Activated CD8-positive, alpha-beta memory T cell treated with anti-CD3 and anti-CD28 coated beads, Interleukin-2, amount 10 ng/mL, durations not matched to agents 7 days and 5 days (primary cell): Measurements from ENCODE around the gene LONP2. TPM values are rescaled to one million over a fixed set of nuclear protein-coding genes. Genes with fewer than 3 reads are reported as not detected.
A peak's percentile ranks its signal among the peaks of the same experiment; 100 is the strongest.
"Not testable (repeated sequence)": the region's sequence is repeated elsewhere in the genome, so short reads cannot be mapped to it uniquely, and the experiment has no call there.

Experiments
- ATAC-seq: fragments of 150-1000 bp; cut with Tn5 transposase; one replicate; pipeline ENCODE4 v1.10.0; 2021; ENCODE audit warnings: moderate library complexity
- CTCF ChIA-PET: fragments of 350-600 bp; sonication (Branson Sonifier 250); formaldehyde crosslinking; loops from one replicate; lab custom pipeline; 2021; ENCODE audit warnings: antibody characterized with exemption; lab: Charles Lee
- DNase-seq: peaks from one replicate; pipeline ENCODE4 v3.0.0-alpha.2; 2020
- H3K27ac Mint-ChIP-seq: one replicate; pipeline ENCODE4 v1.8.0; 2021; ENCODE audit warnings: mild to moderate bottlenecking, mixed read lengths
- H3K27me3 Mint-ChIP-seq: one replicate; pipeline ENCODE4 v1.8.0; 2021; ENCODE audit warnings: mixed read lengths
- H3K36me3 Mint-ChIP-seq: one replicate; pipeline ENCODE4 v1.8.0; 2021; ENCODE audit warnings: mild to moderate bottlenecking, mixed read lengths
- H3K4me1 Mint-ChIP-seq: one replicate; pipeline ENCODE4 v1.8.0; 2021; ENCODE audit warnings: mixed read lengths
- H3K4me3 Mint-ChIP-seq: one replicate; pipeline ENCODE4 v1.8.0; 2021; ENCODE audit warnings: mild to moderate bottlenecking, moderate library complexity, mixed read lengths
- H3K9me3 Mint-ChIP-seq: one replicate; pipeline ENCODE4 v1.8.0; 2022; ENCODE audit warnings: low read depth, mixed read lengths
- total RNA-seq, 2 experiments: library from RNA; stranded (reverse); gene quantifications; one replicate each; pipeline ENCODE4 v1.2.3, GENCODE V29; 2021

The LONP2 gene
- total RNA-seq, 2 experiments from 2014 or later: 50.6 to 54.3 TPM

DNA sequence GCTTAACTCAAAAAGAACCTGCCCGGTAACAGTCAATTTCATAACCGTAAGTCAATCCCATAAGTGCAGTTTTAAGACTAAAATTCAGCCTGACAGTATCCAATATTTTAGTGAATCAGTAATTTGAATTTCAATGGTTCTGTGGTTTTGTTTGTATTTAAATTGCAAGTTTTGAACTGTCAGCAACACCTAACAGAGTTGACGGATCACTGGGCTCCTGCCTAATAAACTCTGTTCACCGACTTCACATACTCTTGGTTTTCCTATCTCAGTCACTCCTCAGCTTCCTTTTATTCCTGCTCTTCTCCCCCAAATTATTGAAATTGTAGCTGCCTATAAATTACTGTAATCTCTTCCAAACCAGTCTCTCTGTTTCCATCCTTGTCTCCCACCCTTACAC lies 128.6 kb downstream of the LONP2 start:
- Mint-ChIP-seq H3K36me3 (peaks cover 1% of the 10 kb centered on the region), H3K27ac (no peak overlapping the region), H3K27me3 (no peaks in the 10 kb centered on the region), H3K4me3 (no peak overlapping the region), H3K9me3 (no peaks in the 10 kb centered on the region), H3K4me1 (peaks cover 13% of the 10 kb centered on the region)
- DNase-seq (no peak), ATAC-seq (no peak)
- CTCF ChIA-PET: no interaction called here

DNA sequence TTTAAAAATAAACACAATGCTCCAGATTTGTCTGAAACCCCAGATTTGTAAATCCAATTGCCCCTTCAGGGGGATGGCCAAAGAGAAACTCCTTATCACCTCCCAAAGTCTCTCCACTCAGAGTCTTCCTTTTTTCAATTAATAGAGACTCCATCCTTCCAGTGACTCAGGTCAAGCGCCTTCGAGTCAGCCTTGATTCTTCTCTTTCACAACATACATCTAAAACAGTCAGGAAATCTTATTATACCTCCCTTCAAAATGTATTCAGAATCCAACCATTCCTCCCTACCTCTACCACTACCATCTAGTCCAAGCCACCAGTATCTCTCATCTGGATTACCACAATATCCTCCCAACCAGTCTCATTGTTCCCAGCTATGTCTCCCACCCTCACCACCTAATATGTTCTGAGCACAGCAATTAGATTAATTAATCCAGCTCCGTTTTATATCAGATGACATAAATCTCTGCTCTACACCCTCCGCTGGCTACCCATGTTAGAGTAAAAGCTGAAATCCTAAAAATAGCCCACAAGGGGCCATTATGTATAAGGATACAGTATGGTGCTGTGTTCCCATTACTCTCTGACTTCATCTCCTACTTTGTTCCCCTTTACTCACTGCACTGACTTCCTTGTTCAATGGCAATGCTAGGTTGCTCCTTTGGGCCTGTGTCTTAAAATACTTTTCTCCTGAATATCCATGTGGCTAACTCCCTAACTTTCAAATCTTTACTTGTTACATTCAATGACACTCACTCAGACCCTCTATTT lies 129.3 kb downstream of the LONP2 start:
- Mint-ChIP-seq H3K9me3 (no peaks in the 10 kb centered on the region), H3K36me3 (peaks cover 1% of the 10 kb centered on the region), H3K4me3 (no peak overlapping the region), H3K27ac (no peak overlapping the region), H3K4me1 (peaks cover 18% of the 10 kb centered on the region), H3K27me3 (no peaks in the 10 kb centered on the region)
- CTCF ChIA-PET: no interaction called here
- DNase-seq (no peak), ATAC-seq (no peak)

DNA sequence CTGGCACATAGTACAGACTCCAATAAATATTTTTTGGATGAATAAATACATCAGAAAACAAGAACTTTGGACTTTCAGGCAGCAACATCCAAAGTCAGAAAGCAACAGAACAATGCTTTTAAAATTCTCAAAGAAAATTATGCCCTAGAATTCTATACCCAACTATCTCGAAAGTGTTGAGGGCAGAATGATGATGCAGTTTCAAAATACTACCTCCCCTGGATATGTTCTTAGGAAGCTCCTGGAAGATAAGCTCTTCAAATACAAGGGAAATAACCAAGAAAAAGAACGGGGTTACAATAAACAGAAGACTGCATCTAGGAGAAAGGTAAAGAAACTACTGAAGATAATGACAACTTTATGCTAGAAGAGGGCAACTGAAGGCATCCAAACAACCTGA lies 130.2 kb downstream of the LONP2 start:
- CTCF ChIA-PET: no interaction called here
- DNase-seq (no peak), ATAC-seq (no peak)
- no peaks in the 10 kb centered on the region for H3K27me3 Mint-ChIP-seq
- peaks cover 25% of the 10 kb centered on the region for H3K4me1 Mint-ChIP-seq
- no peaks in the 10 kb centered on the region for H3K9me3 Mint-ChIP-seq
- no peak overlapping the region for H3K27ac Mint-ChIP-seq
- no peak overlapping the region for H3K4me3 Mint-ChIP-seq
- peaks cover 1% of the 10 kb centered on the region for H3K36me3 Mint-ChIP-seq

DNA sequence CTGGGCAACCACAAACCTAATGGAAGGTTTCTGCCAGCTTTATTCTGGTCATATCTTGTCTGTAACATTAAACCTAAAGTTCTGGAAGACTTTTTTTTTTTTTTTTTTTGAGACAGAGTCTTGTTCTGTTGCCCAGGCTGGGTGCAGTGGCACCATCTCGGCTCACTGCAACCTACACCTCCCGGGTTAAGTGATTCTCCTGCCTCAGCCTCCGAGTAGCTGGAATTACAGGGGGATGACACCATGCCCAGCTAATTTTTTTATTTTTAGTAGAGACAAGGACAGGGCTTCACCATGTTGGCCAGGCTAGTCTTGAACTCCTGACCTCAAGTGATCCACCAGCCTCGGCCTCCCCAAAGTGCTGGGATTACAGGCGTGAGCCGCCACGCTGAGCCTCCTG lies 133.2 kb downstream of the LONP2 start:
- not testable (repeated sequence) for DNase-seq, ATAC-seq, H3K9me3 Mint-ChIP-seq, H3K4me3 Mint-ChIP-seq, H3K27me3 Mint-ChIP-seq, H3K27ac Mint-ChIP-seq, H3K36me3 Mint-ChIP-seq
- CTCF ChIA-PET: interaction anchor here (0.6 to 3.2 kb wide), 5 partner anchors 8 to 246 kb away, joined by 3 to 19 read pairs (median 9); no protein-coding TSS in a partner anchor
- peaks cover 30% of the 10 kb centered on the region for H3K4me1 Mint-ChIP-seq

DNA sequence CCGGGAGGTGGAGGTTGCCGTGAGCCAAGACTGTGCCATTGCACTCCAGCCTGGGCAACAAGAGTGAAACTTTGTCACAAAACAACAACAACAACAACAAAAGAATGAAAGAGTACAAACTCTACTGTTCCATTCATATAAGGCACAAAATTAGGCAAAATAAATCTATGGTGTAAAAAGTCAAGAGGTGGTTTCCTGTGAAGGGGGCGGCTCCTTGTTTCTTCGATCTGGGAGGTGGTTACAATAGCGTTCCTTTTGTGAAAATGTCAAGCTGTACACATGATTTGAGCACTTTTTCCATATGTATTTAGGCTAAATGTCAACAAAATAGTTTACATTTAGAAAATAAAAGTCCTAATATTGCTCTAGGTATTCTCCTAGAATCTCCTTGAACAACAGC lies 134.2 kb downstream of the LONP2 start:
- H3K27me3 Mint-ChIP-seq: no peaks in the 10 kb centered on the region
- CTCF ChIA-PET: interaction anchor here (2.9 to 3.2 kb wide), 2 partner anchors 11 to 245 kb away, joined by 13 to 19 read pairs; no protein-coding TSS in a partner anchor
- H3K9me3 Mint-ChIP-seq: no peaks in the 10 kb centered on the region
- H3K4me1 Mint-ChIP-seq: peaks cover 34% of the 10 kb centered on the region
- ATAC-seq (no peak), DNase-seq (no peak)
- no peak overlapping the region for H3K4me3 Mint-ChIP-seq
- H3K27ac Mint-ChIP-seq: no peak overlapping the region
- peaks cover 3% of the 10 kb centered on the region for H3K36me3 Mint-ChIP-seq

DNA sequence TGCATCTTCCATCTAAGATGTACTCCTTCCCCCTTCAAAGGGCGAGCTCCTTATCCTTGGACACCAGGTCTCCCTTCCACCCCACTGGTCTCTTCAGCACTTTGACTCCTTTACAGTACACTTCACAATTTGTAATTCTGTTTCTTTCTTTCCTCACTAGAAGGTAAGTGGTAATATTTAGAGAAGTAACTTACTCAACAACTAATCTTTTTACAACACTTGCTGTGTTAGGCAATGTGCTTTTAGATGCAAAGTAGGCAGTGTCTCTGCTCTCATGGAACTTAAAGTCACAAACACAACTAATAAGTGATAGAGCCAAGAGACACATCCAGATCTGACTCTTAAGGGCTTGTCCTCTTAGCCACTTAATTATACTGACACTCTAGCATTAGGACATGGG lies 134.7 kb downstream of the LONP2 start:
- no peaks in the 10 kb centered on the region for H3K9me3 Mint-ChIP-seq
- DNase-seq (no peak), ATAC-seq (no peak)
- no peaks in the 10 kb centered on the region for H3K27me3 Mint-ChIP-seq
- H3K4me1 Mint-ChIP-seq: peaks cover 40% of the 10 kb centered on the region
- CTCF ChIA-PET: interaction anchor here (2.9 to 3.2 kb wide), 2 partner anchors 11 to 245 kb away, joined by 13 to 19 read pairs; no protein-coding TSS in a partner anchor
- H3K36me3 Mint-ChIP-seq: peaks cover 4% of the 10 kb centered on the region
- no peak overlapping the region for H3K27ac Mint-ChIP-seq
- no peak overlapping the region for H3K4me3 Mint-ChIP-seq

DNA sequence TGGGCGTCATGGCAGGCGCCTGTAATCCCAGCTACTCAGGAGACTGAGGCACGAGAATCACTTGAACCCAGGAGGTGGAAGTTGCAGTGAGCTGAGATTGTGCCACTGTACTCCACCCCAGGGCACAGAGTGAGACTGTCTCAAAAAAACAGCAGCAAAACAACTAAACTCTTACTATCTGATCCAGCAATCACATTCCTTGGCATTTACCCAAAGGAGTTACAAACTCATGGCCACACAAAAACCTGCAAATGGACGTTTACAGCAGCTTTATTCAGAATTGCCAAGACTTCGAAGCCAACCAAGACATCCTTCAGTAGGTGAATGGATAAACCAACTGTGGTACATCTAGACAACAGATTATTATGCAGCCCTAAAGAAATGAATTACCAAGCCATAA lies 137.1 kb downstream of the LONP2 start:
- Mint-ChIP-seq H3K4me1 (peaks cover 43% of the 10 kb centered on the region), H3K36me3 (peaks cover 4% of the 10 kb centered on the region), H3K27me3 (no peaks in the 10 kb centered on the region), H3K9me3 (no peaks in the 10 kb centered on the region), H3K27ac (no peak overlapping the region), H3K4me3 (no peak overlapping the region)
- ATAC-seq (no peak), DNase-seq (no peak)
- CTCF ChIA-PET: no interaction called here

DNA sequence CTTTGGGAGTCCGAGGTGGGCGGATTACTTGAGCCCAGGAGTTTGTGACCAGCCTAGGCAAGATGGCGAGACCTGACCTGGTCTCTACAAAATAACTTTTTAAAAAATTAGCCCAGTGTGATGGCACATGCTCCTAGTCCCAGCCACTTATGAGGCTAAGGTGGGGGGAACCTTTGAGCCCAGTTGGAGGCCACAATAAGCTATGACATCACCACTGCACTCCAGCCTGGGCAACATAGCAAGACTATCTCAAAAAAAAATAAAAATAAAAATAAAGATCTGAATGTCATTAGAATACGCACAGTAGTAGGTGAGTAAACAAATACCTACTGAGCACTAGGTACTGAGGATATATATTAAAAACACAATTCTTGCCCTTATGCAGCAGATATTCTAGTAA lies 138.0 kb downstream of the LONP2 start:
- H3K4me1 Mint-ChIP-seq: peaks cover 38% of the 10 kb centered on the region
- no peak overlapping the region for H3K4me3 Mint-ChIP-seq
- H3K27ac Mint-ChIP-seq: no peak overlapping the region
- CTCF ChIA-PET: interaction anchor here (1.1 kb wide), 1 partner anchor 241 kb away, joined by 3 read pairs; no protein-coding TSS in a partner anchor
- no peak for DNase-seq
- ATAC-seq: no peak
- no peaks in the 10 kb centered on the region for H3K27me3 Mint-ChIP-seq
- peaks cover 4% of the 10 kb centered on the region for H3K36me3 Mint-ChIP-seq
- H3K9me3 Mint-ChIP-seq: no peaks in the 10 kb centered on the region

DNA sequence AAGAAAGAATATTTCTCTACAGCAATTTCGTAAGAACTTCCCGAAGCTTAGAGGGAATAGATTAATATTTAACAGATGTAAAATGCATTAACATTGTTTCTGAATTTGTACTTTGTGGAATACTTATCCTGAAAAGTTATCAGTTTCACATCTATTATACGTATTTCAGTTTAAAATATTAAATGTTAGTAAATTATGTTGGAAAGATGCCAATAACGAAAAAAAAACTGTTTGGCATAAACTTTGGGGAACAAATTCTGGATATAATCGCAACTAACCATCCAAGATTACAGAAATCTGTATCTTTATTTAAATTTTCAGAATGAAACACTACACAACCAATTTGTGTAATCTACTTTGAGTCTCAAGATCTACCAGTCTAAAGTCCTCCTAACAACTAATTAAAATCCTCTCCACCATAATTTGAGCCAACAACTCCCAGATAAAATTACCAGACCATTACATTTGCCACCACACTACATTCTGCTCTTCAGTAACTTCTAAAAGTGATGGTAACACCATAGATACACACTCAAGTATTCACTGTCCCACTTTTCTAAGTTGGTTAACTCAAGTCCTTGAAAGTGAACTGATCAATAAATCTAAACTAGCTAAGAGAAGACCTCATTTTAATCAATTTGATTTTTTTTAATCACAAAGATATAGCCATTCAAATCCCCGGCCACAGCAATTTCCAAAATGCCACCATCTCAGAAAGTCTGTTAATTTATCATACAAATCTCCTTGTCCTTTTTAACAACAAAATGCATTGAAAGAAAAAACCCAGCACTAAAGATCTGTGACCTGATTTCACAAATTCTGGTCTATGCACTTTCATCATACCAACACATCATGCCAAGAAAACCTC lies 139.1 kb downstream of the LONP2 start:
- Mint-ChIP-seq H3K27me3 (no peaks in the 10 kb centered on the region), H3K36me3 (peaks cover 4% of the 10 kb centered on the region), H3K9me3 (no peaks in the 10 kb centered on the region), H3K4me3 (peak overlapping the region; percentile 85), H3K4me1 (peaks cover 35% of the 10 kb centered on the region), H3K27ac (peak overlapping the region; percentile 86)
- CTCF ChIA-PET: interaction anchor here (0.8 to 1.3 kb wide), 4 partner anchors 14 to 247 kb away, joined by 3 to 4 read pairs (median 3); no protein-coding TSS in a partner anchor
- no peak for ATAC-seq
- DNase-seq: no peak

DNA sequence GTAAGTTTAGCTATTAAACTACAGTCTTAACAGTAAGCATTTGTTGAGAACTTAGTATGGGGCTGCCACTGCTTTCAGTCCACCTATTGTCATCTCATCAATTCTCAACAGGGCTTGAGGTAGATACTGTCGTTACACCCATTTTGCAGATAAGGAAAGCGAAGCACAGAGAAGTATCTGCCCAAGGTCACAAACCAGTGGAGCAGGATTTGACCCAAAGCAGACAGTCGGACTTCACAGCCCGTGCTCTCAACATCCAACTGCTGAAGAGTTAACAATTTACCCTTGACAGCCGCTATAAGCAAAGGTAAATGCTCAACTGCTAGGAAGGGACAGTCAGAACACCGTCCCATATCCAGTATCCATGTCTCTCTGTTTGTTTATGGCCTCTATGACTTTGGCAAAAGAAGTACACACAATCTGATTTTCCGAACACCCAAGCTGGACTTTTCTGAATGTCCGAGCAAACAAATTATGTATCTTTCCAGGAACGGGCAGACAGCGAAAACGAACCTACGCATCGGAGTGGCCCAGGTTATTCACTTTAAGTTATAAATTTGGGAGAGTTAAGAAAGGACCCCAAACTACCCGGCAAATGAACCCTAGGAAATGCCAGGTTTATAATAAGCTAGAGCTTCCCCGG lies 139.9 kb downstream of the LONP2 start:
- CTCF ChIA-PET: interaction anchor here (0.8 to 3.7 kb wide), 5 partner anchors 14 to 247 kb away, joined by 3 to 16 read pairs (median 4); no protein-coding TSS in a partner anchor
- Mint-ChIP-seq H3K4me3 (peak overlapping the region; percentile 85), H3K9me3 (no peaks in the 10 kb centered on the region), H3K36me3 (peaks cover 4% of the 10 kb centered on the region), H3K4me1 (peaks cover 28% of the 10 kb centered on the region), H3K27me3 (no peaks in the 10 kb centered on the region), H3K27ac (peak overlapping the region; percentile 86)
- DNase-seq (no peak), ATAC-seq (no peak)

DNA sequence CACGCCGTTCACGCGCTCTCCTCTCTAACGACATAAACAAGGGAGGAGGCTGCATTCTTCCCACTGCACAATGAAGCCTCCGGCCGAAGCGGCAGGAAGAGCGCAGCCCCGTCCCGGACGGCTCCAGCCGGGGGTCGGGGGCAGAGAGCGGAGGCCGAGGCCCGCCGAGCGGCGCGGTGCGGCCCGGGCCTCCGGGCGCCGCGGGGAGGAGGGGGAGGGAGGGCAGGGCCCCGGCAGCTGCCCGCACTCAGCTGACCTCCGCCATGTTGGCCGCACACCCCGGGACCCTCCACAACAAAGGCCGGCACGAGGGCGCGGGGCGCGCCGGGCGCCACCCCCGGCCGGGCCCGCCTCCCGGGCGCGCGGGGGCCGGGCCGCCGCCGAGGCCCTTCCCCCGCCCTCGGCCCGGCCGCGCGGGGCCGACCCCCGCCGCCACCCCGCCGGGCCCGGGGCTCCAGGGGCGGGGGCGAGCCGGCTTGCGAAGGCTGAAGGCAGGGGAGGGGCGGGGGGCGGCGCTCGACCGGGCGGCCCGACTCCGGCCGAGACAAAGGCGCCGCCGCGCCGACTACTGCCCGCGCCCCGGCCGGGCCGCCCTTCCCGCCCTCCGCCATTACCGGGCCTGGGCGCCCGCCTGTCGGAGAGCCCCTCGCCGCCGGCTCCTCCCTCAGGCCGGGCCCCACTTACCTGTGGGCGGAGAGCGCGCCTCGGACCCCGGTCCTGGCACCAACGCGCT lies 140.6 kb downstream of the LONP2 start:
- Mint-ChIP-seq H3K4me1 (peaks cover 25% of the 10 kb centered on the region), H3K27ac (peak overlapping the region; percentile 86), H3K9me3 (no peaks in the 10 kb centered on the region), H3K27me3 (no peaks in the 10 kb centered on the region), H3K4me3 (peak overlapping the region; percentile 85), H3K36me3 (peaks cover 4% of the 10 kb centered on the region)
- ATAC-seq: peak; percentile 63
- DNase-seq: peak; percentile 45
- CTCF ChIA-PET: interaction anchor here (1.0 to 3.7 kb wide), 6 partner anchors 15 to 246 kb away, joined by 3 to 16 read pairs (median 8); no protein-coding TSS in a partner anchor
